ENCODE results near the gene DUSP10. TPM values are rescaled to one million over a fixed set of nuclear protein-coding genes. Genes with fewer than 3 reads are reported as not detected.

Gene DUSP10
- total RNA-seq, 1 donor from 2014 or later: 2.6 TPM

- H3K36me3 ChIP-seq: no peaks in the 10 kb centered on the region
- H3K9me3 ChIP-seq (ENCODE audit: low read depth): no peaks in the 10 kb centered on the region
- no peaks in the 10 kb centered on the region for H3K79me2 ChIP-seq (ENCODE audit: low read depth)
- no peaks in the 10 kb centered on the region for H3F3A ChIP-seq (ENCODE audit: low read depth)
- no peaks in the 10 kb centered on the region for H3K4me1 Mint-ChIP-seq
- no peak overlapping the region for H3K4me3 Mint-ChIP-seq
- no peaks in the 10 kb centered on the region for H3K27me3 Mint-ChIP-seq (ENCODE audit: insufficient read depth, low read depth)
- H3K27me3 ChIP-seq: no peaks in the 10 kb centered on the region
- no peak overlapping the region for H2AFZ ChIP-seq (replicated peaks)
- TF ChIP-seq EZH2 (IDR thresholded peaks at IDR 0.05) (no peak), CTCF (IDR thresholded peaks at IDR 0.05) (no peak), EZH2phosphoT487 (IDR thresholded peaks at IDR 0.05) (no peak)
- no peaks in the 10 kb centered on the region for H4K20me1 ChIP-seq (ENCODE audit: low read depth)
- peaks cover 2% of the 10 kb centered on the region for H3K9me3 Mint-ChIP-seq
- no peak for DNase-seq (ENCODE audit: low spot score)
- no peaks in the 10 kb centered on the region for H3K36me3 Mint-ChIP-seq
- H3K9ac ChIP-seq: no peak overlapping the region
- no peak overlapping the region for H3K27ac ChIP-seq
- no peak overlapping the region for H3K4me2 ChIP-seq
- H3K4me1 ChIP-seq: no peaks in the 10 kb centered on the region
- no peak overlapping the region for H3K27ac Mint-ChIP-seq
- H3K4me3 ChIP-seq: no peak overlapping the region
Measured at GRCh38 chr1:221695301-221695700, 46.6 kb downstream of the DUSP10 start.

GRCh38 chr1:221694109-221694508 is 47.8 kb downstream of the DUSP10 start:
- Mint-ChIP-seq H3K27me3 (ENCODE audit: insufficient read depth, low read depth) (no peaks in the 10 kb centered on the region), H3K36me3 (no peaks in the 10 kb centered on the region), H3K27ac (no peak overlapping the region), H3K9me3 (peaks cover 2% of the 10 kb centered on the region), H3K4me3 (no peak overlapping the region), H3K4me1 (no peaks in the 10 kb centered on the region)
- H3K36me3 ChIP-seq: no peaks in the 10 kb centered on the region
- H3K79me2 ChIP-seq (ENCODE audit: low read depth): no peaks in the 10 kb centered on the region
- H3K27me3 ChIP-seq: no peaks in the 10 kb centered on the region
- no peaks in the 10 kb centered on the region for H3F3A ChIP-seq (ENCODE audit: low read depth)
- no peak for DNase-seq (ENCODE audit: low spot score)
- H2AFZ ChIP-seq (replicated peaks): no peak overlapping the region
- no peak overlapping the region for H3K4me3 ChIP-seq
- no peaks in the 10 kb centered on the region for H3K4me1 ChIP-seq
- H3K9ac ChIP-seq: no peak overlapping the region
- H3K9me3 ChIP-seq (ENCODE audit: low read depth): no peaks in the 10 kb centered on the region
- H3K4me2 ChIP-seq: no peak overlapping the region
- TF ChIP-seq EZH2phosphoT487 (IDR thresholded peaks at IDR 0.05) (no peak), EZH2 (IDR thresholded peaks at IDR 0.05) (no peak), CTCF (IDR thresholded peaks at IDR 0.05) (no peak)
- no peak overlapping the region for H3K27ac ChIP-seq
- H4K20me1 ChIP-seq (ENCODE audit: low read depth): no peaks in the 10 kb centered on the region

GRCh38 chr1:221693087-221693486 is 48.8 kb downstream of the DUSP10 start:
- TF ChIP-seq CTCF (IDR thresholded peaks at IDR 0.05) (peak; percentile 34), EZH2 (IDR thresholded peaks at IDR 0.05) (no peak)
- Mint-ChIP-seq H3K27me3 (ENCODE audit: insufficient read depth, low read depth) (no peaks in the 10 kb centered on the region), H3K4me3 (no peak overlapping the region), H3K27ac (no peak overlapping the region), H3K9me3 (peaks cover 2% of the 10 kb centered on the region), H3K4me1 (no peaks in the 10 kb centered on the region), H3K36me3 (no peaks in the 10 kb centered on the region)
- DNase-seq (ENCODE audit: low spot score): no peak
- H3K36me3 ChIP-seq: no peaks in the 10 kb centered on the region
- no peak overlapping the region for H3K4me2 ChIP-seq
- H3K9me3 ChIP-seq (ENCODE audit: low read depth): no peaks in the 10 kb centered on the region
- H3K27me3 ChIP-seq: no peaks in the 10 kb centered on the region
- H3K4me1 ChIP-seq: no peaks in the 10 kb centered on the region
- H3F3A ChIP-seq (ENCODE audit: low read depth): no peaks in the 10 kb centered on the region
- no peaks in the 10 kb centered on the region for H4K20me1 ChIP-seq (ENCODE audit: low read depth)
- H2AFZ ChIP-seq (replicated peaks): no peak overlapping the region
- H3K27ac ChIP-seq: no peak overlapping the region
- H3K4me3 ChIP-seq: no peak overlapping the region
- H3K79me2 ChIP-seq (ENCODE audit: low read depth): no peaks in the 10 kb centered on the region
- H3K9ac ChIP-seq: no peak overlapping the region

GRCh38 chr1:221692643-221693042 is 49.2 kb downstream of the DUSP10 start:
- H3K9me3 ChIP-seq (ENCODE audit: low read depth): no peaks in the 10 kb centered on the region

More at GRCh38 chr1:221692643-221693042, 49.2 kb downstream of the DUSP10 start:
- Histone ChIP-seq H3K4me1 (no peaks in the 10 kb centered on the region), H3K27ac (no peak overlapping the region), H3K4me3 (no peak overlapping the region), H3K4me2 (no peak overlapping the region), H2AFZ (replicated peaks) (no peak overlapping the region), H3K79me2 (ENCODE audit: low read depth) (no peaks in the 10 kb centered on the region), H3K36me3 (no peaks in the 10 kb centered on the region), H4K20me1 (ENCODE audit: low read depth) (no peaks in the 10 kb centered on the region), H3K9ac (no peak overlapping the region), H3F3A (ENCODE audit: low read depth) (no peaks in the 10 kb centered on the region), H3K27me3 (no peaks in the 10 kb centered on the region)
- Mint-ChIP-seq H3K27ac (no peak overlapping the region), H3K4me1 (no peaks in the 10 kb centered on the region), H3K4me3 (no peak overlapping the region), H3K9me3 (peaks cover 2% of the 10 kb centered on the region), H3K36me3 (no peaks in the 10 kb centered on the region), H3K27me3 (ENCODE audit: insufficient read depth, low read depth) (no peaks in the 10 kb centered on the region)
- no peak for DNase-seq (ENCODE audit: low spot score)
- TF ChIP-seq EZH2 (IDR thresholded peaks at IDR 0.05) (no peak), CTCF (IDR thresholded peaks at IDR 0.05) (no peak)

Measured in neural progenitor cell (in vitro differentiated cells).